Stimulated activated CD4-positive, alpha-beta T cell treated with anti-CD3 and anti-CD28 coated beads, Interleukin-1b, Interleukin-23, amount 100 ng/mL, for 24 hours (primary cell): Measurements from ENCODE around the gene SH2D3C.

Experiments used
- DNase-seq, 4 experiments: peaks; one replicate each; pipeline ENCODE4 v3.0.0-alpha.2; 2020; ENCODE audit warnings: low read depth in 4 of 4, low spot score in 1 of 4

Gene SH2D3C

GRCh38 chr9:127809002-127809539 is 30.6 kb upstream of the SH2D3C start:
- no peak for DNase-seq

- no peak for DNase-seq
Observed at GRCh38 chr9:127808347-127809001, 30.0 kb upstream of the SH2D3C start.

DNA sequence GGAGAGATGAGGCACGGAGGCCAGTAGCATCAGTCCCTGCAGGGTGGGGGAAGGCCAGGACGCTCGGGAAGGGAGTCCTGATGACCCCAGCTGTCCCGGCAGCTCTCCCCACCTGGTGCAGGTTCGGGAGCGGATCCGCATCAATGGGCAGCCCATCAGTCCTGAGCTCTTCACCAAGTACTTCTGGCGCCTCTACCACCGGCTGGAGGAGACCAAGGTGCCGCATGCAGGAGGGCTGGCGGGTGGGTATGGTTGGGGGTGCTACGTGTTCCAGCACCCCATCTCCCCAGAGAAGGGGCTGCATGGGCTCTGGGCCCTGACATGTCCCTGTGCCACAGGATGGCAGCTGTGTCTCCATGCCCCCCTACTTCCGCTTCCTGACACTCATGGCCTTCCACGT is 28.4 kb upstream of the SH2D3C start:
- no peak for DNase-seq

- DNase-seq: no peak
Observed at GRCh38 chr9:127805620-127806019, 27.2 kb upstream of the SH2D3C start.

GRCh38 chr9:127803507-127804352 is 25.3 kb upstream of the SH2D3C start:
- no peak for DNase-seq

- DNase-seq: peak; percentile 62 to 84 (median 80)
Observed at GRCh38 chr9:127802576-127803443, 24.3 kb upstream of the SH2D3C start, which contains the start of gene FPGS. Gene FPGS, plus strand, starts transcription at chr9:127802882. Its CDS starts 43 bp downstream, at chr9:127802925.

DNA sequence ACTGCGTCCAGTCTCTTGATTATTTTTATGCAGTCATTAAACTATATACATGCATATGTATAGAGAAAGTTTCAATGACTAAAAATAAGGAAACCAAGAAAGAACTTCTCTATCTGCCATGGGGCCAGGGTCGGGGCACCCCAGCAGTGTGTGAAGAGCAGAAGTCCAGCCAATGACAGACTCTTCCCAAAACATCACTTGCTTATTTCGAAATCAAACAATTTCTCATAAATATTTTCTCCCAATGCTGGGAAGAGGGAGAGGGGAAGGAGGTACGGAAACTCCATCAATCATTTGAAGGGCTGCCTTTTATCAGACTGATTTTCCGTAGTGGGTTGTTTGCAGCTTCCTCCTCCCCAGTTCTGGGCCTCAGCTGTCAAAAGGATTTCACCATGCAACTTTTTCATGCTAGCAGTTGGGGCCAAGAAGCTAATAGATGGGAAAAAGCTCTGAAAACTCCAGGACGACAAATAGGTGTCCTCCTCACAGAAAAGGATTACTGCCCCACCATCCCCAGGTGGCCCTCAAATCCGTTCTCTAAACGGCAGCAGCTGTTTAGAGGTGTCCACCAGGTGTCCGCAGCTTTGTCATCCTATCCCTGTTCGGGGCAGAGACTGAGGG is 23.6 kb upstream of the SH2D3C start:
- no peak for DNase-seq

- DNase-seq: no peak
Observed at GRCh38 chr9:127796852-127797370, 18.4 kb upstream of the SH2D3C start.

DNA sequence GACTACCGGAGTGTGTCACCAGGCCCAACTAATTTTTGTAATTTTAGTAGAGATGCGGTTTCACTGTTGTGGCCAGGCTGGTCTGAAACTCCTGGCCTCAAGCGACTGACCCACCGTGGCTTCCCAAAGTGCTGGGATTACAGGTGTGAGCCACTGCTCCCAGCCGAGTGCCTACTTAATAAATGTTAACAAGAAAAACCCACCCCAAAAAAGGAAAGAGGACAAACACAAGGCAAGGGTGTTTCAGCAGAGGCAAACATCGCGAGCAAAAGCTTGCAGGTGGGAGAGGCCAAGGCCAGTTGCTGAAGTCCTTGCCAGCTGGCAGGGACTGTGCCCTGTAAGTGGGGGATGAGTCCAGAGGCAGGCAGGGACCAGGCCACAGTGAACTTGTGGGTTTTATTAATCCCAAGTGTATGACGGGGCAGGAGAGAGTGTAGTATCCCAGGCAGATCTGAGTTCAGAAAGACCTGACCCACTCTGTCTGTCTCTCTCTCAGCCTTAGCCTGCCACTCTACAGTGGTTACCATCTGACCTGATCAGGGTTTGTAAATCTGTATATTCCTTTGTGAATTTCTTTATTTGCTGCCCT is 17.9 kb upstream of the SH2D3C start:
- DNase-seq: no peak

GRCh38 chr9:127794001-127794791 is 15.7 kb upstream of the SH2D3C start:
- DNase-seq: no peak

GRCh38 chr9:127793093-127793708 is 14.7 kb upstream of the SH2D3C start:
- no peak for DNase-seq

DNA sequence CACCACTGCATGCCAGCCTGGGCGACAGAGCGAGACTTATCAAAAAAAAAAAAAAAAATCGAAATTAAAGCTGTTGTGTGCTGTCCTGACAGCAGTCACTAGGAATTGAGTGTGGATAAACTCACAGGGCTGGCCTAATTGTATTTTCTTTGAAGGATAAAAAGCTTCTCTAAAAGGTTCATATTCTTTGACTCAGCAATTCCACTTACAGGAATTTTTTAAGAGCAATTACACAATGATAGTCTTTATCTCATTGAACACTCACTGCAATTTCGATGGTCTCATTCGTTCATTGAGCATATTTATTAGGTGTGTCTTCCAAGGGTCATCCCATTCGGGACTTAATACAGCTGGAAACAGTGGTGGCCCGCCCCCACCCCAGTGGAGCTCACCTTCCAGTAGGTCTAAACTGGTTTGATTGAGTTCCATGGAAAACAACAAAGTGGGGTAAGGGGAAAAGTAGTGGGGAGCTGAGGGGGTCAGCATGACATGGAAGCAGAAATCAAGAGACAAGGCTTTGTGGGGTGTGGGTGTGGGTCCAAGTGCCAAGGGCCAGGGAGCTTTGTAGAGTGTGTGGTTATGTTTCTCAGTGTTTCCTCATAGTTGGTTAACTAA is 14.1 kb upstream of the SH2D3C start:
- no peak for DNase-seq

GRCh38 chr9:127791085-127791484 is 12.6 kb upstream of the SH2D3C start:
- DNase-seq: no peak

GRCh38 chr9:127790094-127790855 is 11.8 kb upstream of the SH2D3C start:
- no peak for DNase-seq

DNA sequence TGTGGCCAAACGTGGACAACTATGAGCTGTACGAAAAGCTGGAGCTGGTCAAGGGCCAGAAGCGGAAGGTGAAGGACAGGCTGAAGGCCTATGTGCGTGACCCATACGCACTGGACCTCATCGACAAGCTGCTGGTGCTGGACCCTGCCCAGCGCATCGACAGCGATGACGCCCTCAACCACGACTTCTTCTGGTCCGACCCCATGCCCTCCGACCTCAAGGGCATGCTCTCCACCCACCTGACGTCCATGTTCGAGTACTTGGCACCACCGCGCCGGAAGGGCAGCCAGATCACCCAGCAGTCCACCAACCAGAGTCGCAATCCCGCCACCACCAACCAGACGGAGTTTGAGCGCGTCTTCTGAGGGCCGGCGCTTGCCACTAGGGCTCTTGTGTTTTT is 10.7 kb upstream of the SH2D3C start:
- DNase-seq: no peak

DNA sequence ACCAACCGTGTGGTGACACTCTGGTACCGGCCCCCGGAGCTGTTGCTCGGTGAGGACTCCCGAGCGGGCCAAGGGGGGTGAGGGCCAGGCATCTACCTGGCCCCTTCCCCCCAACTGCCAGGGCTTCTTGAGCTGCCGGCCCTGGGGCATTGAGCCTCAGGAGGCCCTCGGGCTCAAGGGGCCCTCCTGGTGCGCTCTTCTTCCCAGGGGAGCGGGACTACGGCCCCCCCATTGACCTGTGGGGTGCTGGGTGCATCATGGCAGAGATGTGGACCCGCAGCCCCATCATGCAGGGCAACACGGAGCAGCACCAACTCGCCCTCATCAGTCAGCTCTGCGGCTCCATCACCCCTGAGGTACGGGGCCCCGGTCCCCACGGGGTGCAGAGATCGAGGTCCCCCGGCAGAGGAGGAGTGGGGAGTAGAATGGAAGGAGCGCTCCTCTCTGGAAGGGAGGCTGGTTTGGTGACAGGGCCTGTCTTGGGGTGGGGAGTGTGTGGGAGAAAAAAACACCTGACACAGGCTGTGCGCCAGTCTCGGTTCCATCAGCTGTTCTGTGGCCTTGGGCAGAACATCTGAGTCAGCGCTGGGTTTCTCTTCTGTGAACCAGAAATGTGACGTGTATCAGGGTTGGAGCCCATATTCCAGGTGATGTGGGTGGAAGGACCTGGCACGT is 10.0 kb upstream of the SH2D3C start:
- DNase-seq: peak in 2 of 4 experiments; percentile 47 to 68

GRCh38 chr9:127786773-127787104 is 8.3 kb upstream of the SH2D3C start:
- DNase-seq: no peak
